PC-3 (cell line): ENCODE data around the gene AP5S1.

Source experiments
- EZH2 ChIP-seq: fragments of 300-600 bp; sonication (generic); IDR thresholded peaks from one replicate; pipeline ENCODE4 v1.6.1; 2017; ENCODE audit warnings: antibody characterized with exemption, mild to moderate bottlenecking, low read length; ENCODE audit not compliant: unreplicated experiment
- TF ChIP-seq, protein P1 (sequence below): fragments of 300-600 bp; sonication (generic); conservative IDR thresholded peaks from 2 replicates; pipeline ENCODE4 v1.5.1; 2017; ENCODE audit warnings: antibody characterized with exemption, low read depth, mild to moderate bottlenecking, low read length

DNA sequence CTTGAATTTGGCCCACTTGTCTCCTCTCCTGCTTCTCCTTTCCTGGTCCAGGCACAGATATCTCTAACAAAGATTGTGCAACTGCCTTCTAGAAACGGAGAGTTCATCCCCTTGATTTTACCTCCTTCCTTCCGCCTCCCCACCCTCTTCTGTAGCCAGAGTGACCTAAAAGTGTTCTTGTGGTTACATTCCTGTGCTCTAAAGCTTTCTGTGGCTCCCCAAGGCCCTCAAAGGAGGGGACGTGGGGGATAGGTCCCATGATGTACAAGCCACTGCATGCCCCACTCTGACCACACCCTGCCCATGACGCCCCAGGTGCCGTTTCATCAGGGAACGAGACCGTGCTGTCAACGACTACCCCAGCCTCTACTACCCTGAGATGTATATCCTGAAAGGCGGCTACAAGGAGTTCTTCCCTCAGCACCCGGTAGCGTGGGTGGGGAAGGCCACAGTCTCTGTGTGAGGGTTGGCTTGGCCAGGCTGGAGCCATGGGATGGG is 16.0 kb upstream of the AP5S1 start:
- TF ChIP-seq, protein P1, sequence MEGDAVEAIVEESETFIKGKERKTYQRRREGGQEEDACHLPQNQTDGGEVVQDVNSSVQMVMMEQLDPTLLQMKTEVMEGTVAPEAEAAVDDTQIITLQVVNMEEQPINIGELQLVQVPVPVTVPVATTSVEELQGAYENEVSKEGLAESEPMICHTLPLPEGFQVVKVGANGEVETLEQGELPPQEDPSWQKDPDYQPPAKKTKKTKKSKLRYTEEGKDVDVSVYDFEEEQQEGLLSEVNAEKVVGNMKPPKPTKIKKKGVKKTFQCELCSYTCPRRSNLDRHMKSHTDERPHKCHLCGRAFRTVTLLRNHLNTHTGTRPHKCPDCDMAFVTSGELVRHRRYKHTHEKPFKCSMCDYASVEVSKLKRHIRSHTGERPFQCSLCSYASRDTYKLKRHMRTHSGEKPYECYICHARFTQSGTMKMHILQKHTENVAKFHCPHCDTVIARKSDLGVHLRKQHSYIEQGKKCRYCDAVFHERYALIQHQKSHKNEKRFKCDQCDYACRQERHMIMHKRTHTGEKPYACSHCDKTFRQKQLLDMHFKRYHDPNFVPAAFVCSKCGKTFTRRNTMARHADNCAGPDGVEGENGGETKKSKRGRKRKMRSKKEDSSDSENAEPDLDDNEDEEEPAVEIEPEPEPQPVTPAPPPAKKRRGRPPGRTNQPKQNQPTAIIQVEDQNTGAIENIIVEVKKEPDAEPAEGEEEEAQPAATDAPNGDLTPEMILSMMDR: no peak
- no peak for TF ChIP-seq EZH2
